ENCODE results near the gene EHHADH.

- TF ChIP-seq, protein P1, sequence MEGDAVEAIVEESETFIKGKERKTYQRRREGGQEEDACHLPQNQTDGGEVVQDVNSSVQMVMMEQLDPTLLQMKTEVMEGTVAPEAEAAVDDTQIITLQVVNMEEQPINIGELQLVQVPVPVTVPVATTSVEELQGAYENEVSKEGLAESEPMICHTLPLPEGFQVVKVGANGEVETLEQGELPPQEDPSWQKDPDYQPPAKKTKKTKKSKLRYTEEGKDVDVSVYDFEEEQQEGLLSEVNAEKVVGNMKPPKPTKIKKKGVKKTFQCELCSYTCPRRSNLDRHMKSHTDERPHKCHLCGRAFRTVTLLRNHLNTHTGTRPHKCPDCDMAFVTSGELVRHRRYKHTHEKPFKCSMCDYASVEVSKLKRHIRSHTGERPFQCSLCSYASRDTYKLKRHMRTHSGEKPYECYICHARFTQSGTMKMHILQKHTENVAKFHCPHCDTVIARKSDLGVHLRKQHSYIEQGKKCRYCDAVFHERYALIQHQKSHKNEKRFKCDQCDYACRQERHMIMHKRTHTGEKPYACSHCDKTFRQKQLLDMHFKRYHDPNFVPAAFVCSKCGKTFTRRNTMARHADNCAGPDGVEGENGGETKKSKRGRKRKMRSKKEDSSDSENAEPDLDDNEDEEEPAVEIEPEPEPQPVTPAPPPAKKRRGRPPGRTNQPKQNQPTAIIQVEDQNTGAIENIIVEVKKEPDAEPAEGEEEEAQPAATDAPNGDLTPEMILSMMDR (conservative IDR thresholded peaks at IDR 0.05): no peak
- TF ChIP-seq EZH2 (IDR thresholded peaks at IDR 0.05; ENCODE audit: low read depth): no peak
Measured at GRCh38 chr3:185151964-185152409, 101.9 kb downstream of the EHHADH start.

Data from PC-9 (cell line).